Measurements from ENCODE around the gene PLXNA2.

The PLXNA2 gene

GRCh38 chr1:208219659-208220282 is 24.4 kb downstream of the PLXNA2 start:
- DNase-seq, result no peak

- no peak for DNase-seq
Measured at GRCh38 chr1:208219098-208219658, 25.0 kb downstream of the PLXNA2 start.

- DNase-seq, result no peak
Measured at GRCh38 chr1:208218237-208219097, 25.7 kb downstream of the PLXNA2 start.

- DNase-seq, result no peak
Measured at GRCh38 chr1:208217781-208218180, 26.4 kb downstream of the PLXNA2 start.

GRCh38 chr1:208216806-208217205 is 27.4 kb downstream of the PLXNA2 start:
- DNase-seq, result no peak

- no peak for DNase-seq
Measured at GRCh38 chr1:208216062-208216461, 28.1 kb downstream of the PLXNA2 start.

- DNase-seq, result no peak
Measured at GRCh38 chr1:208215393-208215792, 28.8 kb downstream of the PLXNA2 start.

- no peak for DNase-seq
Measured at GRCh38 chr1:208213786-208214185, 30.4 kb downstream of the PLXNA2 start.

GRCh38 chr1:208212893-208213292 is 31.3 kb downstream of the PLXNA2 start:
- DNase-seq, result no peak

- DNase-seq, result no peak
Measured at GRCh38 chr1:208211921-208212843, 32.0 kb downstream of the PLXNA2 start.

- no peak for DNase-seq
Measured at GRCh38 chr1:208209896-208210589, 34.1 kb downstream of the PLXNA2 start.

- DNase-seq, result no peak
Measured at GRCh38 chr1:208209286-208209685, 34.9 kb downstream of the PLXNA2 start.

GRCh38 chr1:208208132-208208487 is 36.1 kb downstream of the PLXNA2 start:
- no peak for DNase-seq

- DNase-seq, result no peak
Measured at GRCh38 chr1:208207388-208208131, 36.6 kb downstream of the PLXNA2 start.

- no peak for DNase-seq
Measured at GRCh38 chr1:208206092-208206698, 38.0 kb downstream of the PLXNA2 start.

- DNase-seq, result no peak
Measured at GRCh38 chr1:208205216-208206013, 38.8 kb downstream of the PLXNA2 start.

- no peak for DNase-seq
Measured at GRCh38 chr1:208204779-208205178, 39.4 kb downstream of the PLXNA2 start.

- DNase-seq, result no peak
Measured at GRCh38 chr1:208203848-208204609, 40.2 kb downstream of the PLXNA2 start.

- DNase-seq, result no peak
Measured at GRCh38 chr1:208203127-208203847, 40.9 kb downstream of the PLXNA2 start.
